Neural cell (in vitro differentiated cells): Measurements from ENCODE around the gene HOXA7. TPM values are rescaled to one million over a fixed set of nuclear protein-coding genes. Genes with fewer than 3 reads are reported as not detected.

ENCODE experiments used
- H2AFZ ChIP-seq: fragments of 200-600, 300-800 bp; sonication (generic), shearing (Covaris generic); 2 replicates; pipeline ENCODE4 v1.6.0; 2014; ENCODE audit warnings: low read depth, mild to moderate bottlenecking, antibody characterized with exemption, low read length, moderate library complexity
- H3F3A ChIP-seq: fragments of 200-600 bp; shearing (Covaris generic); 2 replicates; pipeline ENCODE4 v1.6.1; 2016; ENCODE audit warnings: mild to moderate bottlenecking, moderate library complexity, mixed read lengths, antibody characterized with exemption, low read length; ENCODE audit not compliant: insufficient read depth, poor library complexity, severe bottlenecking
- H3K27ac ChIP-seq: fragments of 200-600, 300-800 bp; sonication (generic), shearing (Covaris generic); 2 replicates; pipeline ENCODE4 v1.5.1; 2014; ENCODE audit warnings: mild to moderate bottlenecking, low read length, moderate library complexity
- H3K27me3 ChIP-seq: fragments of 300-800, 200-600 bp; sonication (generic), shearing (Covaris generic); 2 replicates; pipeline ENCODE4 v1.6.0; 2014; ENCODE audit warnings: mild to moderate bottlenecking, low read depth, low read length, moderate library complexity; ENCODE audit not compliant: insufficient read depth
- H3K36me3 ChIP-seq: fragments of 300-800, 200-600 bp; sonication (generic), shearing (Covaris generic); 2 replicates; pipeline ENCODE4 v1.5.1; 2014; ENCODE audit warnings: mild to moderate bottlenecking, antibody characterized with exemption, low read length, moderate library complexity; ENCODE audit not compliant: insufficient read depth
- H3K4me2 ChIP-seq: fragments of 300-800, 200-600 bp; sonication (generic), shearing (Covaris generic); 2 replicates; pipeline ENCODE4 v1.6.0; 2014; ENCODE audit warnings: mild to moderate bottlenecking, low read length
- H3K4me3 ChIP-seq: fragments of 300-800, 200-600 bp; sonication (generic), shearing (Covaris generic); 2 replicates; pipeline ENCODE4 v1.5.1; 2014; ENCODE audit warnings: mild to moderate bottlenecking, low read length, moderate library complexity
- H3K79me2 ChIP-seq: fragments of 200-600 bp; shearing (Covaris generic); replicated peaks from 2 replicates; pipeline ENCODE4 v1.6.0; 2014; ENCODE audit warnings: mild to moderate bottlenecking, low read length, moderate library complexity; ENCODE audit not compliant: insufficient read depth
- H3K9ac ChIP-seq: fragments of 300-800, 200-600 bp; sonication (generic), shearing (Covaris generic); 2 replicates; pipeline ENCODE4 v1.6.1; 2016; ENCODE audit warnings: mild to moderate bottlenecking, low read length, mixed read lengths
- H3K9me2 ChIP-seq: fragments of 200-600 bp; shearing (Covaris generic); 2 replicates; pipeline ENCODE4 v1.6.1; 2016; ENCODE audit warnings: mild to moderate bottlenecking, low read length, mixed read lengths; ENCODE audit not compliant: insufficient read depth
- H3K9me3 ChIP-seq: fragments of 200-600, 300-800 bp; sonication (generic), shearing (Covaris generic); 2 replicates; pipeline ENCODE4 v1.6.1; 2016; ENCODE audit warnings: mild to moderate bottlenecking, mixed run types, low read length, moderate library complexity, mixed read lengths
- H4K20me1 ChIP-seq: fragments of 200-600 bp; shearing (Covaris generic); 2 replicates; pipeline ENCODE4 v1.6.1; 2016; ENCODE audit warnings: mild to moderate bottlenecking, mixed run types; ENCODE audit not compliant: insufficient read depth
- CTCF ChIP-seq: fragments of 450-650 bp; IDR thresholded peaks from 2 replicates; pipeline ENCODE4 v1.5.1; 2014; ENCODE audit warnings: antibody characterized with exemption, mild to moderate bottlenecking, moderate library complexity; ENCODE audit not compliant: poor library complexity, severe bottlenecking
- EP300 ChIP-seq: fragments of 450-650 bp; conservative IDR thresholded peaks from 2 replicates; pipeline ENCODE4 v1.6.1; 2014; ENCODE audit warnings: antibody characterized with exemption, mild to moderate bottlenecking, moderate library complexity; ENCODE audit not compliant: poor library complexity, severe bottlenecking
- EZH2 ChIP-seq: fragments of 200-600, 300-800 bp; shearing (Covaris generic), sonication (generic); IDR thresholded peaks from 2 replicates; pipeline ENCODE4 v1.6.1; 2014; ENCODE audit warnings: antibody characterized with exemption, low read length, borderline replicate concordance, mild to moderate bottlenecking; ENCODE audit not compliant: insufficient read depth, poor library complexity, severe bottlenecking
- MXI1 ChIP-seq: fragments of 450-650 bp; conservative IDR thresholded peaks from 2 replicates; pipeline ENCODE4 v1.6.1; 2014; ENCODE audit warnings: antibody characterized with exemption, mild to moderate bottlenecking; ENCODE audit not compliant: poor library complexity, severe bottlenecking
- POLR2AphosphoS5 ChIP-seq: IDR thresholded peaks from 2 replicates; pipeline ENCODE4 v1.6.1; 2012
- RAD21 ChIP-seq: fragments of 450-650 bp; conservative IDR thresholded peaks from 2 replicates; pipeline ENCODE4 v1.6.1; 2014; ENCODE audit warnings: antibody characterized with exemption, mild to moderate bottlenecking, moderate library complexity
- REST ChIP-seq: IDR thresholded peaks from 2 replicates; pipeline ENCODE4 v1.6.1; 2012; ENCODE audit warnings: borderline replicate concordance
- SMC3 ChIP-seq: fragments of 450-650 bp; conservative IDR thresholded peaks from 2 replicates; pipeline ENCODE4 v1.6.1; 2014; ENCODE audit warnings: antibody characterized with exemption, mild to moderate bottlenecking, moderate library complexity; ENCODE audit not compliant: poor library complexity
- TAF1 ChIP-seq: IDR thresholded peaks from 2 replicates; pipeline ENCODE4 v1.6.1; 2012; ENCODE audit warnings: low read depth
- polyA plus RNA-seq: library from polyadenylated mRNA; depleted of rRNA; stranded (reverse); fragments of >200 nt; gene quantifications from 2 replicates; pipeline ENCODE4 v1.2.3, GENCODE V29; 2014

HOXA7 gene
- polyA plus RNA-seq, 1 donor from 2014 or later, result not detected

- no peak overlapping the region for H2AFZ ChIP-seq
- H3K36me3 ChIP-seq, result no peaks in the 10 kb centered on the region
- no peaks in the 10 kb centered on the region for H3F3A ChIP-seq
- no peak overlapping the region for H3K4me3 ChIP-seq
- no peak overlapping the region for H3K27ac ChIP-seq
- H3K4me2 ChIP-seq, result no peak overlapping the region
- H3K9me2 ChIP-seq, result no peaks in the 10 kb centered on the region
- peaks cover 100% of the 10 kb centered on the region for H3K27me3 ChIP-seq
- no peaks in the 10 kb centered on the region for H3K79me2 ChIP-seq
- no peaks in the 10 kb centered on the region for H4K20me1 ChIP-seq
- TF ChIP-seq RAD21 (no peak), SMC3 (no peak), TAF1 (no peak), EP300 (no peak), REST (no peak), EZH2 (no peak), CTCF (no peak), MXI1 (no peak)
- H3K9ac ChIP-seq, result no peak overlapping the region
- H3K9me3 ChIP-seq, result peaks cover 6% of the 10 kb centered on the region
Measured at GRCh38 chr7:27188386-27189294, 32.2 kb upstream of the HOXA7 start.

- Histone ChIP-seq H3K36me3 (no peaks in the 10 kb centered on the region), H3K27ac (no peak overlapping the region), H3K9me3 (peaks cover 6% of the 10 kb centered on the region), H4K20me1 (no peaks in the 10 kb centered on the region), H3K27me3 (peaks cover 100% of the 10 kb centered on the region), H3K9ac (no peak overlapping the region), H3K4me2 (no peak overlapping the region), H3F3A (no peaks in the 10 kb centered on the region), H2AFZ (no peak overlapping the region), H3K4me3 (no peak overlapping the region), H3K79me2 (no peaks in the 10 kb centered on the region), H3K9me2 (no peaks in the 10 kb centered on the region)
- TF ChIP-seq EP300, result no peak
- TF ChIP-seq REST, result no peak
- TF ChIP-seq EZH2, result peak; percentile 61
- no peak for TF ChIP-seq TAF1
- no peak for TF ChIP-seq POLR2AphosphoS5
- no peak for TF ChIP-seq RAD21
- TF ChIP-seq MXI1, result no peak
- no peak for TF ChIP-seq SMC3
Measured at GRCh38 chr7:27187475-27188385, 31.3 kb upstream of the HOXA7 start.
